Endothelial cell of umbilical vein (primary cell): ENCODE measurements around the gene SLFN14.

Experiments used
- EZH2 ChIP-seq: IDR thresholded peaks from 2 replicates; pipeline ENCODE4 v1.6.1; 2012; ENCODE audit warnings: borderline replicate concordance, low read depth, mild to moderate bottlenecking, moderate library complexity, low read length, inconsistent platforms; ENCODE audit not compliant: severe bottlenecking
- FOS ChIP-seq: IDR thresholded peaks from 2 replicates; pipeline ENCODE4 v1.6.1; 2011; ENCODE audit warnings: mild to moderate bottlenecking, low read length, moderate library complexity, borderline replicate concordance; ENCODE audit not compliant: insufficient read depth
- JUN ChIP-seq: IDR thresholded peaks from 2 replicates; pipeline ENCODE4 v1.6.1; 2011; ENCODE audit warnings: borderline replicate concordance, low read depth; ENCODE audit not compliant: insufficient read length, insufficient read depth
- MYC ChIP-seq: IDR thresholded peaks from one replicate; pipeline ENCODE4 v1.6.1; 2011; ENCODE audit warnings: mild to moderate bottlenecking, low read depth, low read length
- POLR2A ChIP-seq: IDR thresholded peaks from 2 replicates; pipeline ENCODE4 v1.6.1; 2012; ENCODE audit warnings: low read depth, mild to moderate bottlenecking, control low read depth, low read length
- POLR2AphosphoS5 ChIP-seq: IDR thresholded peaks from 2 replicates; pipeline ENCODE4 v1.6.1; 2012; ENCODE audit warnings: low read depth, mild to moderate bottlenecking, control low read depth, low read length, moderate library complexity; ENCODE audit not compliant: insufficient read depth
- TF ChIP-seq, protein P1 (sequence below), 2 donors: IDR thresholded peaks; 1 replicate in 1 of 2; 2 replicates in 1 of 2; pipeline ENCODE4 v1.5.1; 2011; ENCODE audit warnings: low read length in 2 of 2, mild to moderate bottlenecking in 2 of 2, moderate library complexity in 2 of 2, control low read depth in 1 of 2, inconsistent platforms in 1 of 2, low read depth in 1 of 2; ENCODE audit not compliant: insufficient read depth in 1 of 2; ENCODE audit errors: extremely low read depth in 1 of 2
- TF ChIP-seq, protein P2 (sequence below): IDR thresholded peaks from 2 replicates; pipeline ENCODE4 v1.6.1; 2011; ENCODE audit not compliant: insufficient read depth, insufficient read length

GRCh38 chr17:35603674-35604073 is 43.1 kb upstream of the SLFN14 start:
- TF ChIP-seq, protein P1, sequence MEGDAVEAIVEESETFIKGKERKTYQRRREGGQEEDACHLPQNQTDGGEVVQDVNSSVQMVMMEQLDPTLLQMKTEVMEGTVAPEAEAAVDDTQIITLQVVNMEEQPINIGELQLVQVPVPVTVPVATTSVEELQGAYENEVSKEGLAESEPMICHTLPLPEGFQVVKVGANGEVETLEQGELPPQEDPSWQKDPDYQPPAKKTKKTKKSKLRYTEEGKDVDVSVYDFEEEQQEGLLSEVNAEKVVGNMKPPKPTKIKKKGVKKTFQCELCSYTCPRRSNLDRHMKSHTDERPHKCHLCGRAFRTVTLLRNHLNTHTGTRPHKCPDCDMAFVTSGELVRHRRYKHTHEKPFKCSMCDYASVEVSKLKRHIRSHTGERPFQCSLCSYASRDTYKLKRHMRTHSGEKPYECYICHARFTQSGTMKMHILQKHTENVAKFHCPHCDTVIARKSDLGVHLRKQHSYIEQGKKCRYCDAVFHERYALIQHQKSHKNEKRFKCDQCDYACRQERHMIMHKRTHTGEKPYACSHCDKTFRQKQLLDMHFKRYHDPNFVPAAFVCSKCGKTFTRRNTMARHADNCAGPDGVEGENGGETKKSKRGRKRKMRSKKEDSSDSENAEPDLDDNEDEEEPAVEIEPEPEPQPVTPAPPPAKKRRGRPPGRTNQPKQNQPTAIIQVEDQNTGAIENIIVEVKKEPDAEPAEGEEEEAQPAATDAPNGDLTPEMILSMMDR (IDR thresholded peaks at IDR 0.05; ENCODE audit: extremely low read depth in 1 of 2, insufficient read depth in 1 of 2, low read depth in 1 of 2, low read length in 2 of 2), result no peak
- TF ChIP-seq EZH2, result no peak
- TF ChIP-seq POLR2A, result no peak
- no peak for TF ChIP-seq POLR2AphosphoS5
- TF ChIP-seq, protein P2, sequence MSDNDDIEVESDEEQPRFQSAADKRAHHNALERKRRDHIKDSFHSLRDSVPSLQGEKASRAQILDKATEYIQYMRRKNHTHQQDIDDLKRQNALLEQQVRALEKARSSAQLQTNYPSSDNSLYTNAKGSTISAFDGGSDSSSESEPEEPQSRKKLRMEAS, result no peak
- no peak for TF ChIP-seq MYC
- no peak for TF ChIP-seq JUN
- TF ChIP-seq FOS, result no peak
